Mesenchymal stem cell (in vitro differentiated cells and primary cell): ENCODE data around the gene POTEH.
"Not testable (repeated sequence)": the region's sequence is repeated elsewhere in the genome, so short reads cannot be mapped to it uniquely, and the experiment has no call there.

Source experiments
- DNase-seq: peaks from one replicate; pipeline ENCODE4 v3.0.0-alpha.2; 2013
- H2AFZ ChIP-seq: one replicate; pipeline ENCODE4 v1.6.1; 2013; ENCODE audit warnings: low read depth, mild to moderate bottlenecking, control low read depth, inconsistent platforms, low read length, moderate library complexity
- H2AK5ac ChIP-seq: 2 replicates; pipeline ENCODE4 v1.6.1; 2013; ENCODE audit warnings: low read length, moderate library complexity, mild to moderate bottlenecking, inconsistent platforms; ENCODE audit not compliant: severe bottlenecking
- H2BK120ac ChIP-seq: one replicate; pipeline ENCODE4 v1.6.1; 2013; ENCODE audit warnings: low read depth, mild to moderate bottlenecking, inconsistent platforms, low read length, moderate library complexity
- H2BK12ac ChIP-seq, 2 experiments: one replicate each; pipeline ENCODE4 v1.6.1; 2013; ENCODE audit warnings: inconsistent platforms in 2 of 2, low read length in 2 of 2, mild to moderate bottlenecking in 2 of 2, moderate library complexity in 2 of 2, control low read depth in 1 of 2
- H2BK15ac ChIP-seq: one replicate; pipeline ENCODE4 v1.6.1; 2013; ENCODE audit warnings: mild to moderate bottlenecking, low read depth, inconsistent platforms; ENCODE audit not compliant: poor library complexity, severe bottlenecking
- H2BK5ac ChIP-seq: 2 replicates; pipeline ENCODE4 v1.6.1; 2013; ENCODE audit warnings: low read depth, mild to moderate bottlenecking, low read length, control low read depth, inconsistent platforms; ENCODE audit not compliant: poor library complexity, severe bottlenecking
- H3K14ac ChIP-seq, 2 experiments: one replicate each; pipeline ENCODE4 v1.6.1; 2013; ENCODE audit warnings: inconsistent platforms in 2 of 2, low read length in 2 of 2, control low read depth in 1 of 2, mild to moderate bottlenecking in 1 of 2, moderate library complexity in 1 of 2
- H3K18ac ChIP-seq, 2 experiments: one replicate each; pipeline ENCODE4 v1.6.1; 2013; ENCODE audit warnings: inconsistent platforms in 2 of 2, low read length in 2 of 2, control low read depth in 1 of 2, low read depth in 1 of 2, mild to moderate bottlenecking in 1 of 2
- H3K23ac ChIP-seq, 2 experiments: one replicate each; pipeline ENCODE4 v1.6.1; 2013; ENCODE audit warnings: inconsistent platforms in 2 of 2, low read length in 2 of 2, mild to moderate bottlenecking in 2 of 2, moderate library complexity in 2 of 2, control low read depth in 1 of 2
- H3K27ac ChIP-seq: 2 replicates; pipeline ENCODE4 v1.5.1; 2013; ENCODE audit warnings: mild to moderate bottlenecking, moderate library complexity, low read length, control low read depth, inconsistent platforms; ENCODE audit not compliant: poor library complexity, severe bottlenecking
- H3K27me3 ChIP-seq, 2 experiments: 2 replicates each; pipeline versions ENCODE4 v1.6.1 to v1.7.0; 2013; ENCODE audit warnings: low read length in 2 of 2, mild to moderate bottlenecking in 2 of 2, moderate library complexity in 2 of 2, control low read depth in 1 of 2, inconsistent platforms in 1 of 2; ENCODE audit not compliant: control insufficient read depth in 1 of 2, insufficient read depth in 1 of 2
- H3K36me3 ChIP-seq, 2 experiments: 2 replicates each; pipeline versions ENCODE4 v1.6.1 to v1.7.0; 2013; ENCODE audit warnings: low read length in 2 of 2, control low read depth in 1 of 2, inconsistent platforms in 1 of 2, low read depth in 1 of 2, mild to moderate bottlenecking in 1 of 2; ENCODE audit not compliant: insufficient read depth in 2 of 2, control insufficient read depth in 1 of 2
- H3K4ac ChIP-seq, 2 experiments: one replicate each; pipeline ENCODE4 v1.6.1; 2013; ENCODE audit warnings: inconsistent platforms in 2 of 2, low read length in 2 of 2, mild to moderate bottlenecking in 2 of 2, moderate library complexity in 2 of 2, control low read depth in 1 of 2, low read depth in 1 of 2
- H3K4me1 ChIP-seq: 2 replicates; pipeline ENCODE4 v1.6.1; 2013; ENCODE audit warnings: low read depth, low read length, control low read depth; ENCODE audit not compliant: control insufficient read depth, insufficient read depth
- H3K4me2 ChIP-seq: 2 replicates; pipeline ENCODE4 v1.6.1; 2013; ENCODE audit warnings: low read length, mild to moderate bottlenecking, inconsistent platforms; ENCODE audit not compliant: poor library complexity, severe bottlenecking
- H3K4me3 ChIP-seq, 2 experiments: 2 replicates each; pipeline versions ENCODE4 v1.5.1 to v1.7.0; 2013; ENCODE audit warnings: low read length in 2 of 2, mild to moderate bottlenecking in 2 of 2, control low read depth in 1 of 2, low read depth in 1 of 2; ENCODE audit not compliant: insufficient read depth in 1 of 2
- H3K79me1 ChIP-seq: replicated peaks from 2 replicates; pipeline ENCODE4 v1.6.1; 2013; ENCODE audit warnings: mild to moderate bottlenecking, control low read depth, low read length, inconsistent platforms; ENCODE audit not compliant: poor library complexity, severe bottlenecking
- H3K9ac ChIP-seq: 2 replicates; pipeline ENCODE4 v1.7.0; 2013; ENCODE audit warnings: mild to moderate bottlenecking, low read length, moderate library complexity
- H3K9me3 ChIP-seq: 2 replicates; pipeline ENCODE4 v1.7.0; 2013; ENCODE audit warnings: mild to moderate bottlenecking, low read length; ENCODE audit not compliant: control insufficient read depth
- H4K8ac ChIP-seq: one replicate; pipeline ENCODE4 v1.6.1; 2013; ENCODE audit warnings: inconsistent platforms, mild to moderate bottlenecking, low read length, moderate library complexity
- H4K91ac ChIP-seq: one replicate; pipeline ENCODE4 v1.6.1; 2013; ENCODE audit warnings: mild to moderate bottlenecking, low read length, inconsistent platforms
- WGBS: methylation state at CpG from one replicate; pipeline ENCODE4 v1.1.7; 2013; ENCODE audit warnings: mixed read lengths; 5-methylcytosine and 5-hydroxymethylcytosine counted together

The POTEH gene

GRCh38 chr22:15685641-15686040, 4.2 kb upstream of the POTEH start:
- H4K91ac ChIP-seq, H4K8ac ChIP-seq, H2AFZ ChIP-seq, H2BK120ac ChIP-seq, H3K4me1 ChIP-seq, H3K18ac ChIP-seq, H3K23ac ChIP-seq, H3K36me3 ChIP-seq, H3K4ac ChIP-seq, H3K4me3 ChIP-seq, H3K79me1 ChIP-seq, H2BK15ac ChIP-seq, H3K9ac ChIP-seq, H3K27ac ChIP-seq, H3K27me3 ChIP-seq, H2BK5ac ChIP-seq, H2BK12ac ChIP-seq, H3K9me3 ChIP-seq, H3K4me2 ChIP-seq, H3K14ac ChIP-seq, H2AK5ac ChIP-seq, DNase-seq: not testable (repeated sequence)
- no CpG with 5 or more reads among the region's 4 CpGs for WGBS

DNA sequence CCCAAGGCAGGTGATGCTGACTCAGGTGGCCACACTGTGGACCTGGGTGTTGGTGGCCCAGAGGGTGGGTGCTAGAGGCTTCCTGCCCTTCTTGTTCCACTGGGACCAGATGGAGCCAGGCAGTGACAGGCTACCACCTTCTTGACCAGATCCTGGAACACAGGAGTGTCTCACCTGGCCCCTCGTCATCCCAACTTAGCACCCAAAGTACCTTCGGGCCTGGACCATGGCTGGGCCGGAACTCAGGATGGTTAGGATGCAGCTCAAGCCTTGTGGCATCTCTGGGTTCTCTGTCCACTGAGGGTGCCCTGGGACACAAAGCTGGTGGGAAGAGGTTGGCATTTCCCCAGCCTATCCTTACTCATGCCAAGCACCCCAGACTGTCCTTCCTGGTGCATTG, 2.7 kb upstream of the POTEH start:
- H3K27ac ChIP-seq, H2AFZ ChIP-seq, H4K91ac ChIP-seq, H3K14ac ChIP-seq, H2BK5ac ChIP-seq, H4K8ac ChIP-seq, H3K23ac ChIP-seq, H2BK12ac ChIP-seq, H3K9me3 ChIP-seq, H3K27me3 ChIP-seq, H3K4me2 ChIP-seq, H3K18ac ChIP-seq, DNase-seq, H2BK15ac ChIP-seq, H2AK5ac ChIP-seq, H3K4me1 ChIP-seq, H3K4me3 ChIP-seq, H3K36me3 ChIP-seq, H3K79me1 ChIP-seq, H3K9ac ChIP-seq, H3K4ac ChIP-seq, H2BK120ac ChIP-seq: not testable (repeated sequence)
- WGBS, result no CpG with 5 or more reads among the region's 3 CpGs

- H3K4me3 ChIP-seq, H4K91ac ChIP-seq, H3K79me1 ChIP-seq, H2AFZ ChIP-seq, H2BK120ac ChIP-seq, H2BK12ac ChIP-seq, H2BK15ac ChIP-seq, H3K4me2 ChIP-seq, H3K27ac ChIP-seq, H3K18ac ChIP-seq, H3K14ac ChIP-seq, H3K4ac ChIP-seq, H2BK5ac ChIP-seq, H3K4me1 ChIP-seq, H3K23ac ChIP-seq, H3K36me3 ChIP-seq, H3K9me3 ChIP-seq, H3K9ac ChIP-seq, DNase-seq, H4K8ac ChIP-seq, H2AK5ac ChIP-seq, H3K27me3 ChIP-seq: not testable (repeated sequence)
- WGBS, result no CpG with 5 or more reads among the region's 4 CpGs
These were observed 2.1 kb upstream of the POTEH start for GRCh38 chr22:15687676-15688075.

- H3K9ac ChIP-seq, H3K27ac ChIP-seq: not testable (repeated sequence)
- 50% methylated on average over 1 of the region's 2 CpGs for WGBS
These were observed 1.7 kb upstream of the POTEH start for GRCh38 chr22:15688090-15688489.

More at GRCh38 chr22:15688090-15688489, 1.7 kb upstream of the POTEH start:
- not testable (repeated sequence) for H2AK5ac ChIP-seq, H2BK5ac ChIP-seq, H2BK15ac ChIP-seq, H3K4me2 ChIP-seq, H3K36me3 ChIP-seq, H3K23ac ChIP-seq, H3K14ac ChIP-seq, H3K79me1 ChIP-seq, DNase-seq, H4K91ac ChIP-seq, H3K4ac ChIP-seq, H4K8ac ChIP-seq, H2BK120ac ChIP-seq, H2BK12ac ChIP-seq, H2AFZ ChIP-seq, H3K27me3 ChIP-seq, H3K18ac ChIP-seq, H3K4me1 ChIP-seq, H3K4me3 ChIP-seq, H3K9me3 ChIP-seq
